ENCODE measurements around the gene SFRP2. TPM values are rescaled to one million over a fixed set of nuclear protein-coding genes. Genes with fewer than 3 reads are reported as not detected.

SFRP2 gene
- total and polyA plus RNA-seq, 2 donors from 2014 or later, result 4.1 TPM; not detected in 1

GRCh38 chr4:153758136-153758535 lies 30.7 kb downstream of the SFRP2 start:
- no peak for TF ChIP-seq CTCF (IDR thresholded peaks at IDR 0.05; ENCODE audit: borderline replicate concordance, extremely low read depth, insufficient read depth)
- no peak overlapping the region for H3K27ac ChIP-seq (ENCODE audit: low read depth in 2 of 2, low read length in 2 of 2)
- no peaks in the 10 kb centered on the region for H3K9me3 ChIP-seq (ENCODE audit: control insufficient read depth in 2 of 3, insufficient read depth in 1 of 3, low read length in 3 of 3)
- H3K9ac ChIP-seq (ENCODE audit: low read length in 3 of 3), result no peak overlapping the region
- FAIRE-seq (no peak), DNase-seq (no peak)
- intact Hi-C loops (cut with DNase I), result no loop called here
- H3K4me3 ChIP-seq (ENCODE audit: low read length in 3 of 3), result no peak overlapping the region
- H3K36me3 ChIP-seq (ENCODE audit: control insufficient read depth in 2 of 3, insufficient read depth in 3 of 3, low read length in 3 of 3), result no peaks in the 10 kb centered on the region
- no peaks in the 10 kb centered on the region for H3K27me3 ChIP-seq (ENCODE audit: control insufficient read depth, insufficient read depth, low read length)
- H3K4me1 ChIP-seq (ENCODE audit: control insufficient read depth in 2 of 3, insufficient read depth in 2 of 3, low read depth in 1 of 3, low read length in 3 of 3), result no peaks in the 10 kb centered on the region

- no peak for DNase-seq
- Histone ChIP-seq H3K4me1 (ENCODE audit: control insufficient read depth in 2 of 3, insufficient read depth in 2 of 3, low read depth in 1 of 3, low read length in 3 of 3) (no peaks in the 10 kb centered on the region), H3K36me3 (ENCODE audit: control insufficient read depth in 2 of 3, insufficient read depth in 3 of 3, low read length in 3 of 3) (no peaks in the 10 kb centered on the region), H3K9me3 (ENCODE audit: control insufficient read depth in 2 of 3, insufficient read depth in 1 of 3, low read length in 3 of 3) (no peaks in the 10 kb centered on the region), H3K4me3 (ENCODE audit: low read length in 3 of 3) (no peak overlapping the region), H3K27ac (ENCODE audit: low read depth in 2 of 2, low read length in 2 of 2) (no peak overlapping the region), H3K9ac (ENCODE audit: low read length in 3 of 3) (no peak overlapping the region), H3K27me3 (ENCODE audit: control insufficient read depth, insufficient read depth, low read length) (no peaks in the 10 kb centered on the region)
- intact Hi-C loops (cut with DNase I), result no loop called here
- FAIRE-seq, result no peak
- no peak for TF ChIP-seq CTCF (IDR thresholded peaks at IDR 0.05; ENCODE audit: borderline replicate concordance, extremely low read depth, insufficient read depth)
Observed at GRCh38 chr4:153757407-153757806, 31.5 kb downstream of the SFRP2 start.

GRCh38 chr4:153755186-153755585 lies 33.7 kb downstream of the SFRP2 start:
- H3K9me3 ChIP-seq (ENCODE audit: control insufficient read depth in 2 of 3, insufficient read depth in 1 of 3, low read length in 3 of 3), result no peaks in the 10 kb centered on the region
- no peak for FAIRE-seq
- no peaks in the 10 kb centered on the region for H3K4me1 ChIP-seq (ENCODE audit: control insufficient read depth in 2 of 3, insufficient read depth in 2 of 3, low read depth in 1 of 3, low read length in 3 of 3)
- H3K27me3 ChIP-seq (ENCODE audit: control insufficient read depth, insufficient read depth, low read length), result no peaks in the 10 kb centered on the region
- no peak for TF ChIP-seq CTCF (IDR thresholded peaks at IDR 0.05; ENCODE audit: borderline replicate concordance, extremely low read depth, insufficient read depth)
- no peak for DNase-seq
- no peak overlapping the region for H3K4me3 ChIP-seq (ENCODE audit: low read length in 3 of 3)
- H3K27ac ChIP-seq (ENCODE audit: low read depth in 2 of 2, low read length in 2 of 2), result no peak overlapping the region
- intact Hi-C loops (cut with DNase I), result no loop called here
- no peak overlapping the region for H3K9ac ChIP-seq (ENCODE audit: low read length in 3 of 3)
- H3K36me3 ChIP-seq (ENCODE audit: control insufficient read depth in 2 of 3, insufficient read depth in 3 of 3, low read length in 3 of 3), result no peaks in the 10 kb centered on the region

- H3K9me3 ChIP-seq (ENCODE audit: control insufficient read depth in 2 of 3, insufficient read depth in 1 of 3, low read length in 3 of 3), result no peaks in the 10 kb centered on the region
- H3K9ac ChIP-seq (ENCODE audit: low read length in 3 of 3), result no peak overlapping the region
- TF ChIP-seq CTCF (IDR thresholded peaks at IDR 0.05; ENCODE audit: borderline replicate concordance, extremely low read depth, insufficient read depth), result peak; percentile 70
- intact Hi-C loops (cut with DNase I), result no loop called here
- no peak overlapping the region for H3K27ac ChIP-seq (ENCODE audit: low read depth in 2 of 2, low read length in 2 of 2)
- H3K36me3 ChIP-seq (ENCODE audit: control insufficient read depth in 2 of 3, insufficient read depth in 3 of 3, low read length in 3 of 3), result no peaks in the 10 kb centered on the region
- no peaks in the 10 kb centered on the region for H3K4me1 ChIP-seq (ENCODE audit: control insufficient read depth in 2 of 3, insufficient read depth in 2 of 3, low read depth in 1 of 3, low read length in 3 of 3)
- H3K4me3 ChIP-seq (ENCODE audit: low read length in 3 of 3), result no peak overlapping the region
- FAIRE-seq, result peak; percentile 45
- no peaks in the 10 kb centered on the region for H3K27me3 ChIP-seq (ENCODE audit: control insufficient read depth, insufficient read depth, low read length)
- peak in 4 of 5 donors; percentile 65 to 94 (median 82) for DNase-seq
Observed at GRCh38 chr4:153750197-153750817, 38.6 kb downstream of the SFRP2 start.

All from kidney (tissue), 14 donors.